GM23248 (cell line): ENCODE results near the gene SLC6A7.

Source experiments
- EZH2 ChIP-seq: fragments of 200-600 bp; sonication (generic); IDR thresholded peaks from 2 replicates; pipeline ENCODE4 v1.6.1; 2018; ENCODE audit warnings: antibody characterized with exemption, mild to moderate bottlenecking; ENCODE audit not compliant: insufficient read depth, poor library complexity, severe bottlenecking
- EZH2phosphoT487 ChIP-seq: fragments of 200-600 bp; sonication (generic); IDR thresholded peaks from 2 replicates; pipeline ENCODE4 v1.6.1; 2018; ENCODE audit warnings: antibody characterized with exemption, moderate library complexity, mild to moderate bottlenecking, low read depth; ENCODE audit not compliant: insufficient read depth

GRCh38 chr5:150172145-150172544 lies 17.7 kb upstream of the SLC6A7 start:
- TF ChIP-seq EZH2phosphoT487 (no peak), EZH2 (no peak)
